ENCODE measurements around the gene RASSF7. TPM values are rescaled to one million over a fixed set of nuclear protein-coding genes. Genes with fewer than 3 reads are reported as not detected.

Gene RASSF7
- polyA plus RNA-seq, 1 of the 3 experiments (the other 2 are of a cell fraction): 19.8 TPM

DNA sequence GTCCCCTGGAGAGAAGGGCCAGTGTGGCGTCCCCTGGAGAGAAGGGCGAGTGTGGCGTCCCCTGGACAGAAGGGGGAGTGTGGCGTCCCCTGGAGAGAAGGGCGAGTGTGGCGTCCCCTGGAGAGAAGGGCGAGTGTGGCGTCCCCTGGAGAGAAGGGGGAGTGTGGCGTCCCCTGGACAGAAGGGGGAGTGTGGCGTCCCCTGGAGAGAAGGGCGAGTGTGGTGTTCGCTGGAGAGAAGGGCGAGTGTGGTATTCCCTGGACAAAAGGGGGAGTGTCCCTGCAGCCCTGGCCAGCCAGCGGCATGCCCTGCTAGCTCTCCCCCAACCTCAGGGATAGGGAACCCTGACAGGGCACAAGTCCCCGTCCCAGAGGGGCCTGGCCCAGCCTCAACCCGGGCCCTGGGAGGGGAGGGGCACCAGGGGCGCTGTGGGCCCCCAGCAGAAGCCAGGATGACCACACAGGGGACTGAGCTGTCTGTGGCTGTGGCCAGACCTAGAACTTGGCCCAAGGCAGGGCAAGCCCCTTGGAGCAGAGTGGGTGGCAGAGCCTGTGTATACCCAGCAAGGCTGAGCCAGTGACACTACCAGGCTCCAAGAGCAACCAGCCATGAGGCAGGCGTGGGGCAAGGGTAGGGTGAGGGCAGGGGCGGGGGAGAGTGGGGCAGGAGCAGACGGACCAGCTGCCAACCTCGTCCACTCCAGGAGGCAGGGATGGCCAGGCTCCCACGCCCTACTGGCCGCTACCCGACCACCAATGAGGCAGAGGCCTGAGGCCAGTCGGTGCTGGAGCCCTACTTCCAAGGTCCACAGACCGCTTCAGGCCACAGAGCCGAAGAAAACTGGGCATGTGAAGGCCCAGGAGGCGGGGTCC, 29.6 kb upstream of the RASSF7 start:
- Histone ChIP-seq H4K20me1 (ENCODE audit: insufficient read depth) (peaks cover 10% of the 10 kb centered on the region; the same call in 1 of the 2 replicates), H3K9me2 (no peaks in the 10 kb centered on the region), H3F3A (replicated peaks; ENCODE audit: insufficient read depth) (no peaks in the 10 kb centered on the region), H3K27me3 (ENCODE audit: insufficient read depth) (no peaks in the 10 kb centered on the region), H3K4me1 (ENCODE audit: control insufficient read depth in 1 of 2, insufficient read depth in 2 of 2, low read depth in 1 of 2, low read length in 1 of 2) (peaks cover 0 to 12% of the 10 kb centered on the region in 2 experiments; a peak in 1 of 4 replicates), H3K9me3 (no peaks in the 10 kb centered on the region), H3K4me2 (no peak overlapping the region), H3K4me3 (ENCODE audit: low read depth in 2 of 2, low read length in 1 of 2) (no peak overlapping the region), H3K27ac (ENCODE audit: low read depth in 2 of 2, low read length in 1 of 2) (no peak overlapping the region), H2AFZ (ENCODE audit: low read depth) (no peak overlapping the region), H3K36me3 (replicated peaks in 1 of 2; ENCODE audit: control insufficient read depth in 1 of 2, insufficient read depth in 2 of 2, low read length in 1 of 2) (peaks cover 0 to 27% of the 10 kb centered on the region in 2 experiments), H3K79me2 (ENCODE audit: insufficient read depth) (peaks cover 15% of the 10 kb centered on the region), H3K9ac (no peak overlapping the region)
- CTCF ChIA-PET: interaction anchor here (2.3 kb wide), 1 partner anchor 13 kb away, joined by 13 read pairs; no protein-coding TSS in a partner anchor
- no peak for DNase-seq
- 94% methylated on average over 21 of the region's 28 CpGs for WGBS (ENCODE audit: low lambda C conversion rate)
- TF ChIP-seq, protein P1, sequence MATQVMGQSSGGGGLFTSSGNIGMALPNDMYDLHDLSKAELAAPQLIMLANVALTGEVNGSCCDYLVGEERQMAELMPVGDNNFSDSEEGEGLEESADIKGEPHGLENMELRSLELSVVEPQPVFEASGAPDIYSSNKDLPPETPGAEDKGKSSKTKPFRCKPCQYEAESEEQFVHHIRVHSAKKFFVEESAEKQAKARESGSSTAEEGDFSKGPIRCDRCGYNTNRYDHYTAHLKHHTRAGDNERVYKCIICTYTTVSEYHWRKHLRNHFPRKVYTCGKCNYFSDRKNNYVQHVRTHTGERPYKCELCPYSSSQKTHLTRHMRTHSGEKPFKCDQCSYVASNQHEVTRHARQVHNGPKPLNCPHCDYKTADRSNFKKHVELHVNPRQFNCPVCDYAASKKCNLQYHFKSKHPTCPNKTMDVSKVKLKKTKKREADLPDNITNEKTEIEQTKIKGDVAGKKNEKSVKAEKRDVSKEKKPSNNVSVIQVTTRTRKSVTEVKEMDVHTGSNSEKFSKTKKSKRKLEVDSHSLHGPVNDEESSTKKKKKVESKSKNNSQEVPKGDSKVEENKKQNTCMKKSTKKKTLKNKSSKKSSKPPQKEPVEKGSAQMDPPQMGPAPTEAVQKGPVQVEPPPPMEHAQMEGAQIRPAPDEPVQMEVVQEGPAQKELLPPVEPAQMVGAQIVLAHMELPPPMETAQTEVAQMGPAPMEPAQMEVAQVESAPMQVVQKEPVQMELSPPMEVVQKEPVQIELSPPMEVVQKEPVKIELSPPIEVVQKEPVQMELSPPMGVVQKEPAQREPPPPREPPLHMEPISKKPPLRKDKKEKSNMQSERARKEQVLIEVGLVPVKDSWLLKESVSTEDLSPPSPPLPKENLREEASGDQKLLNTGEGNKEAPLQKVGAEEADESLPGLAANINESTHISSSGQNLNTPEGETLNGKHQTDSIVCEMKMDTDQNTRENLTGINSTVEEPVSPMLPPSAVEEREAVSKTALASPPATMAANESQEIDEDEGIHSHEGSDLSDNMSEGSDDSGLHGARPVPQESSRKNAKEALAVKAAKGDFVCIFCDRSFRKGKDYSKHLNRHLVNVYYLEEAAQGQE (IDR thresholded peaks at IDR 0.05; ENCODE audit: low read depth, low read length): no peak
- TF ChIP-seq RCOR1 (IDR thresholded peaks at IDR 0.05; ENCODE audit: low read length): no peak
- TF ChIP-seq RFX5 (IDR thresholded peaks at IDR 0.05; ENCODE audit: low read length): no peak
- TF ChIP-seq, protein P2, sequence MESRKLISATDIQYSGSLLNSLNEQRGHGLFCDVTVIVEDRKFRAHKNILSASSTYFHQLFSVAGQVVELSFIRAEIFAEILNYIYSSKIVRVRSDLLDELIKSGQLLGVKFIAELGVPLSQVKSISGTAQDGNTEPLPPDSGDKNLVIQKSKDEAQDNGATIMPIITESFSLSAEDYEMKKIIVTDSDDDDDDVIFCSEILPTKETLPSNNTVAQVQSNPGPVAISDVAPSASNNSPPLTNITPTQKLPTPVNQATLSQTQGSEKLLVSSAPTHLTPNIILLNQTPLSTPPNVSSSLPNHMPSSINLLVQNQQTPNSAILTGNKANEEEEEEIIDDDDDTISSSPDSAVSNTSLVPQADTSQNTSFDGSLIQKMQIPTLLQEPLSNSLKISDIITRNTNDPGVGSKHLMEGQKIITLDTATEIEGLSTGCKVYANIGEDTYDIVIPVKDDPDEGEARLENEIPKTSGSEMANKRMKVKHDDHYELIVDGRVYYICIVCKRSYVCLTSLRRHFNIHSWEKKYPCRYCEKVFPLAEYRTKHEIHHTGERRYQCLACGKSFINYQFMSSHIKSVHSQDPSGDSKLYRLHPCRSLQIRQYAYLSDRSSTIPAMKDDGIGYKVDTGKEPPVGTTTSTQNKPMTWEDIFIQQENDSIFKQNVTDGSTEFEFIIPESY (IDR thresholded peaks at IDR 0.05; ENCODE audit: borderline replicate concordance, low read depth): no peak
- TF ChIP-seq NFIC (IDR thresholded peaks at IDR 0.05; ENCODE audit: borderline replicate concordance): no peak
- TF ChIP-seq, protein P3, sequence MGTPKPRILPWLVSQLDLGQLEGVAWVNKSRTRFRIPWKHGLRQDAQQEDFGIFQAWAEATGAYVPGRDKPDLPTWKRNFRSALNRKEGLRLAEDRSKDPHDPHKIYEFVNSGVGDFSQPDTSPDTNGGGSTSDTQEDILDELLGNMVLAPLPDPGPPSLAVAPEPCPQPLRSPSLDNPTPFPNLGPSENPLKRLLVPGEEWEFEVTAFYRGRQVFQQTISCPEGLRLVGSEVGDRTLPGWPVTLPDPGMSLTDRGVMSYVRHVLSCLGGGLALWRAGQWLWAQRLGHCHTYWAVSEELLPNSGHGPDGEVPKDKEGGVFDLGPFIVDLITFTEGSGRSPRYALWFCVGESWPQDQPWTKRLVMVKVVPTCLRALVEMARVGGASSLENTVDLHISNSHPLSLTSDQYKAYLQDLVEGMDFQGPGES (IDR thresholded peaks at IDR 0.05; ENCODE audit: low read depth, low read length): no peak
- TF ChIP-seq, protein P4, sequence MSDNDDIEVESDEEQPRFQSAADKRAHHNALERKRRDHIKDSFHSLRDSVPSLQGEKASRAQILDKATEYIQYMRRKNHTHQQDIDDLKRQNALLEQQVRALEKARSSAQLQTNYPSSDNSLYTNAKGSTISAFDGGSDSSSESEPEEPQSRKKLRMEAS (IDR thresholded peaks at IDR 0.05; ENCODE audit: low read depth): no peak
- no peak for TF ChIP-seq RAD21 (IDR thresholded peaks at IDR 0.05; ENCODE audit: low read length)
- TF ChIP-seq, protein P5, sequence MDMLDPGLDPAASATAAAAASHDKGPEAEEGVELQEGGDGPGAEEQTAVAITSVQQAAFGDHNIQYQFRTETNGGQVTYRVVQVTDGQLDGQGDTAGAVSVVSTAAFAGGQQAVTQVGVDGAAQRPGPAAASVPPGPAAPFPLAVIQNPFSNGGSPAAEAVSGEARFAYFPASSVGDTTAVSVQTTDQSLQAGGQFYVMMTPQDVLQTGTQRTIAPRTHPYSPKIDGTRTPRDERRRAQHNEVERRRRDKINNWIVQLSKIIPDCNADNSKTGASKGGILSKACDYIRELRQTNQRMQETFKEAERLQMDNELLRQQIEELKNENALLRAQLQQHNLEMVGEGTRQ (IDR thresholded peaks at IDR 0.05; ENCODE audit: borderline replicate concordance, low read depth, low read length): no peak
- TF ChIP-seq, protein P6, sequence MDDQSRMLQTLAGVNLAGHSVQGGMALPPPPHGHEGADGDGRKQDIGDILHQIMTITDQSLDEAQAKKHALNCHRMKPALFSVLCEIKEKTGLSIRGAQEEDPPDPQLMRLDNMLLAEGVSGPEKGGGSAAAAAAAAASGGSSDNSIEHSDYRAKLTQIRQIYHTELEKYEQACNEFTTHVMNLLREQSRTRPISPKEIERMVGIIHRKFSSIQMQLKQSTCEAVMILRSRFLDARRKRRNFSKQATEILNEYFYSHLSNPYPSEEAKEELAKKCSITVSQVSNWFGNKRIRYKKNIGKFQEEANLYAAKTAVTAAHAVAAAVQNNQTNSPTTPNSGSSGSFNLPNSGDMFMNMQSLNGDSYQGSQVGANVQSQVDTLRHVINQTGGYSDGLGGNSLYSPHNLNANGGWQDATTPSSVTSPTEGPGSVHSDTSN (IDR thresholded peaks at IDR 0.05): no peak
- no peak for TF ChIP-seq MXI1 (IDR thresholded peaks at IDR 0.05; ENCODE audit: low read depth, low read length)
- TF ChIP-seq JUND (IDR thresholded peaks at IDR 0.05): no peak
- no peak for TF ChIP-seq YY1 (IDR thresholded peaks at IDR 0.05; ENCODE audit: low read depth)
- no peak for TF ChIP-seq RXRA (IDR thresholded peaks at IDR 0.05; ENCODE audit: borderline replicate concordance, low read depth)
- TF ChIP-seq SIN3A (IDR thresholded peaks at IDR 0.05; ENCODE audit: borderline replicate concordance, low read depth, low read length): no peak
- POLR2A ChIA-PET: no interaction called here
